NCI-H2107 (cell line): ENCODE measurements around the gene MAPK8.

Experiments
- DNase-seq: peaks from one replicate; lab custom pipeline; 2025; lab: John Stamatoyannopoulos, UW

Gene MAPK8

GRCh38 chr10:48384699-48384982 lies 78.2 kb downstream of the MAPK8 start:
- no peak for DNase-seq

- no peak for DNase-seq
These were observed 82.8 kb downstream of the MAPK8 start for GRCh38 chr10:48389272-48389671.

GRCh38 chr10:48389846-48390557 lies 83.5 kb downstream of the MAPK8 start:
- no peak for DNase-seq

- DNase-seq, result no peak
These were observed 84.0 kb downstream of the MAPK8 start for GRCh38 chr10:48390558-48390871.

GRCh38 chr10:48390933-48391845 lies 84.7 kb downstream of the MAPK8 start:
- DNase-seq, result no peak

DNA sequence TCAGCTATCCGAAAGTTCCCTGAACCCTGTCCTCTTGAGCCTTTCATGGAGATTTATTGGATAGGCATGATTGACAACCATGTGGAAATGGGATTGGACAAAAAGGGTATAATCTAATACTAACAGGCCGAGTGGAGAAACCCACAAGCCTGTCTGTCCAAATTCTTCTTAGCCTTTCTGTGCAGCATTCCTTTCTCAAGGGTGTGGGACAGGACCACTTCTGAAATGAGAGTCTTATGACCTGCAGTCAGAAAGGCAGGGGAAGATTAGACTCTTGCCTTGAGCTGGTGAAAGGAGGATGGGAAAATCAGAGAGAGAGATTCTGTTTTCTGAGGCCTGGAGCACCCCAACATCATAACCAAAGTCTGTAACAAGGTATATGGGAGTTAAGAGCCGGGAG lies 85.5 kb downstream of the MAPK8 start:
- no peak for DNase-seq

DNA sequence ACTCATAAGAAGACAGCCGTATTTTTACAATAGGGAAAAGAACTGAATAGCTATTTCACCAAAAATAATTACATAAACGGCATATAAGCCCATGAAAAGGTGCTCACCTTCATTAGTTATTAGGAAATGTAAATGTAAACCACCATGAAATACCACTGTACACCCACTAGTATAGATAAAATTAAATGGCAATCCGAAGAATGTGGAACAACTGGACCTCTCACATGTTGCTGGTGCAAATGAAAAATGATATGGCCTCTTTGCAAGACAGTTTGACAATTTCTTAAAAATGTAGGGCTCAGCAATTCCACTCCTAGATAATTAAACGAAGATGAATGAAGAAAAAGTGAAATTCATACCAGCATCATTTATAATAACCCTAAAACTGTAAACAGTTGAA lies 91.8 kb downstream of the MAPK8 start:
- no peak for DNase-seq

GRCh38 chr10:48399056-48399541 lies 92.6 kb downstream of the MAPK8 start:
- no peak for DNase-seq

DNA sequence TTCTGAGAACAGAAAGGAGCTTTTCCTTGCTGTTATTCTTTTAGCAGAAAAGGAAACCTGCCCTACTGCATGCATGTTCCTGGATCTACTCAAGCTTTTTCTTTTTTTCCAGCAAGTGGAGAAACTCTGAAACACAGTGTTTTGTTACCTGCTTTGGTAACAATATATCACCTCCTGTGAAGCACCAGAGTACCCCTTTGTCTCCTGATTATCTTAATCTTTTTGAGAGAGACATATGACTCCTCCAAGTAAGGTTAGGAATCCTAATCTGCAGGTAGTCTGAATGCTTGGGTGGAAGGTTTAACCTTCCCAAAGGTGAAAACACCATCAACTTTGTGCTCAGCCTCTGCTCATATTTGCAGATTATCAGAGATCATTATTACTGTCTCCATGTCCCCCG lies 93.1 kb downstream of the MAPK8 start:
- DNase-seq, result no peak

- no peak for DNase-seq
These were observed 93.8 kb downstream of the MAPK8 start for GRCh38 chr10:48400129-48400849.

- no peak for DNase-seq
These were observed 94.4 kb downstream of the MAPK8 start for GRCh38 chr10:48400850-48401220.

DNA sequence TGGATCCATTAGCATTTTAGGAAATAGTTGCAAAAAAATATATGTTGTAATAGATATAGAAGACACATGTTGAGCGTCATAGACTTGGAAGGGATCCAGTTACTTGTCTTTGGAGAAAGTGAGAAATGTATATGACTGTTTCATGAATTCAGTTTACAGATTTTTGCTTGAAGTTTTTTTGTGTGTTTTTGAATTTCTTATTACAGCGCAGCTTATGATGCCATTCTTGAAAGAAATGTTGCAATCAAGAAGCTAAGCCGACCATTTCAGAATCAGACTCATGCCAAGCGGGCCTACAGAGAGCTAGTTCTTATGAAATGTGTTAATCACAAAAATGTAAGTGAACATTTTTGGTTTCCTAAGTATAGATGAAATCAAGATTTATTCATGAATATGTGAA lies 98.2 kb downstream of the MAPK8 start:
- DNase-seq, result no peak

DNA sequence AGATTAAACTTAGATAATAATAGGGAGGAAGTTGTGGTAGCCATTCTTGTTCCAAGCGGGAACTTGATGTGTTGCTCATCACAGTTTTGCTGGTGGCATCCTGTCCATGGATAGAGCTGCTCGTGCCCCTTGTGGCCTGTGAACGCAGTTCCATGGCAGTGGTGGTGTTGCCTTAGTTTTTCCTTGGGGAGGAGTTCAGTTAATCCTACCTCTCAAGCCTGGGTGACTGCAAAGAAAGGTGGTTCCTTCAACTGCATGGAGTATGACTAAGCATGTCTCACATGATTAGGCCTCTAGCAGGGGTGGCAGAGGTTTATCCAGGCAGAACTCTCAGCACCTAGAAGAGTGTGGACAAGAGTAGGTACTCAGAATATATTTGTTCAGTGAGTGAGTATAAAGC lies 99.7 kb downstream of the MAPK8 start:
- DNase-seq, result no peak

DNA sequence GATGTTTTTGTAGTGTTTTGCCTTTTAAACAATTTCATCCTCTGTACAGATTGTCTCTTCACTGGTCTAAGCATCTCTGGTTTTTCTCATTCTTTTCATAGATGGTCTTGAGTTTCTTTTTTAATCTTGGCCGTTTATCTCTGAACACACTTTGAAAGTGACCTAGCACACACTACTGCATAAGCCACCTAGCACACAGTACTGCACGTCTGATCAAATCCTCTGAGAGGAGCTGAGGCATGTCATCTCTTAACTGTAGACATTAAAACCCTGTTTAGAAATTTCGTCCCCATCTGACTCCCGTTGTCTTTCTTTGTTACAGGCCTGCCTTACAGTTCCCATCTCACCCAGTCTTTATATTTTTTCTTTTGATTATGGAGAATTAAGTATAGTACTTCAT lies 100.2 kb downstream of the MAPK8 start:
- no peak for DNase-seq

- no peak for DNase-seq
These were observed 104.0 kb downstream of the MAPK8 start for GRCh38 chr10:48410503-48410902.

GRCh38 chr10:48411510-48411909 lies 105.0 kb downstream of the MAPK8 start:
- DNase-seq, result no peak

GRCh38 chr10:48412081-48412480 lies 105.6 kb downstream of the MAPK8 start:
- DNase-seq, result no peak

DNA sequence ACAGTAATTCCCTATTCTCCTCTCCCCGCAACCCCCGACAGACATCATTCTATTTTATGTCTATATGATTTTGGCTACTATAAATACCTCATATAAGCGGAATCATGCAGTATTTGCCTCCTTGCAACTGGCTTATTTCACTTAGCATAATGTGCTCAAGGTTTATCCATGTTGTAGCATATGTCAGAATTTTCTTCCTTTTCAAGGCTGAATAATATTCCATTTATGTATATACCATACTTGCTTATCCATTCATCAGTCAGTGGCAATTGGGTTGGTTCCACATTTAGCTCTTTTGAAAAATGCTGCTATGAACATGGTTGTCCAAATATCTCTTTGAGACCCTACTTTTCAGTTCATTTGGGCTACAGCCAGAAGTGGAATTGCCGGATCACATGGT lies 106.5 kb downstream of the MAPK8 start:
- DNase-seq, result no peak

- no peak for DNase-seq
These were observed 107.7 kb downstream of the MAPK8 start for GRCh38 chr10:48414160-48414559.

GRCh38 chr10:48414778-48415177 lies 108.3 kb downstream of the MAPK8 start:
- no peak for DNase-seq

- no peak for DNase-seq
These were observed 110.2 kb downstream of the MAPK8 start for GRCh38 chr10:48416584-48417232.

GRCh38 chr10:48417374-48417773 lies 110.9 kb downstream of the MAPK8 start:
- no peak for DNase-seq
